GM12872 (cell line): ENCODE data around the gene RSAD2.

Source experiments
- TF ChIP-seq, protein P1 (sequence below): IDR thresholded peaks from 3 replicates; pipeline ENCODE4 v1.5.1; 2011; ENCODE audit warnings: low read depth, mild to moderate bottlenecking, low read length, moderate library complexity; ENCODE audit not compliant: insufficient read depth

Gene RSAD2

DNA sequence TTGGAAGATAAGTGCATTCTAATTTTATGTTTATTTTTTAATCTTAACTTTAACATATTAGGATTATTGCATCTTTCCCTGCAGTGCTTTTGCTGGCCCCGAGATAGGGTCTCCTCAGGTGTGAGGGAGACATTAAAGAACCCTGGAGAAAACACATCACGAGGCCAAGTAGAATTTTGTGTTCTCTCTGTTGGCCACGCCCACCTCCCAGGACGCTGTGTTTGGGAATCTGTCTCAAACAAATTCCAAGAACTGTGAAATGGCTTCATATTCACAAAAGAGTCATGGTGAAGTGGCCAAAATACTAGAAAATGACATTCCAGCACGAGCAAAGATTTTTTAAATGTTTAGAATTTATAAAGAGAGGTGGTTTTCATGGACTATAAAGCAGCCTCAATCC is 67.0 kb downstream of the RSAD2 start:
- TF ChIP-seq, protein P1, sequence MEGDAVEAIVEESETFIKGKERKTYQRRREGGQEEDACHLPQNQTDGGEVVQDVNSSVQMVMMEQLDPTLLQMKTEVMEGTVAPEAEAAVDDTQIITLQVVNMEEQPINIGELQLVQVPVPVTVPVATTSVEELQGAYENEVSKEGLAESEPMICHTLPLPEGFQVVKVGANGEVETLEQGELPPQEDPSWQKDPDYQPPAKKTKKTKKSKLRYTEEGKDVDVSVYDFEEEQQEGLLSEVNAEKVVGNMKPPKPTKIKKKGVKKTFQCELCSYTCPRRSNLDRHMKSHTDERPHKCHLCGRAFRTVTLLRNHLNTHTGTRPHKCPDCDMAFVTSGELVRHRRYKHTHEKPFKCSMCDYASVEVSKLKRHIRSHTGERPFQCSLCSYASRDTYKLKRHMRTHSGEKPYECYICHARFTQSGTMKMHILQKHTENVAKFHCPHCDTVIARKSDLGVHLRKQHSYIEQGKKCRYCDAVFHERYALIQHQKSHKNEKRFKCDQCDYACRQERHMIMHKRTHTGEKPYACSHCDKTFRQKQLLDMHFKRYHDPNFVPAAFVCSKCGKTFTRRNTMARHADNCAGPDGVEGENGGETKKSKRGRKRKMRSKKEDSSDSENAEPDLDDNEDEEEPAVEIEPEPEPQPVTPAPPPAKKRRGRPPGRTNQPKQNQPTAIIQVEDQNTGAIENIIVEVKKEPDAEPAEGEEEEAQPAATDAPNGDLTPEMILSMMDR = no peak

DNA sequence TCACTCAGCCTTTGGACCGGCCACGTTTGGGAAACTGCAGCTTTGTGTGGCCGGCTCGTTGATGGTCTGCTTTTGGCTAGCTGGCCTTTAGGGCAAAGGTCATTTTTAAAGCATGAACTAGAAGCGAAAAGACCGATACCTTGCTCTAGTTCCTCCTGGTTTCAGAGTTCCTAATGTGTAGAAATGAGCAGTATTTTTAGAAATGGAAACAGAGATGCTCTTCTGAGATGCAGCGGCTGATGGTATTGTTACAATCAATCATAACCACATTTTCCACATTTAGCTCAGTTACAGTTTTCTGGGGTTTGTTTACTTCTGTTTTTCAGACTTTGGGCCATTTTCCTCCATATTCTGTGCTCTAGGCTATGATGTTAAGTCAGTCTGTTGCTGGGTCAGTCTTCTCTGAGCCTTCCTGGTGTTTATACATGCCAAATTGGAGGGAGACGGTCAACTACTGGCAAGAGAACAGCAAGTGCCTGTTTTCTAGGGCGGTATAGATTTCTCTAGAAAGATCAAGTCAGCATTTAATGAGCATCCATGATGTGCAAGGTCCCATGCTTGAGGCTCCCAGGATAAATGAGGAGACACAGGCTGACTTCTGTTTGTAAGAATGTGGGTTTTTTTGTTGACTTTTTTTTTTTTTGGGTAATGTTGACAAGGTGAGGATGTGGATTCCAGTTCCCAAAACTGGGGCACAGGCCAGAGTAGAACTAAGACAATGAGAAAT is 67.7 kb downstream of the RSAD2 start:
- TF ChIP-seq, protein P1 = no peak

DNA sequence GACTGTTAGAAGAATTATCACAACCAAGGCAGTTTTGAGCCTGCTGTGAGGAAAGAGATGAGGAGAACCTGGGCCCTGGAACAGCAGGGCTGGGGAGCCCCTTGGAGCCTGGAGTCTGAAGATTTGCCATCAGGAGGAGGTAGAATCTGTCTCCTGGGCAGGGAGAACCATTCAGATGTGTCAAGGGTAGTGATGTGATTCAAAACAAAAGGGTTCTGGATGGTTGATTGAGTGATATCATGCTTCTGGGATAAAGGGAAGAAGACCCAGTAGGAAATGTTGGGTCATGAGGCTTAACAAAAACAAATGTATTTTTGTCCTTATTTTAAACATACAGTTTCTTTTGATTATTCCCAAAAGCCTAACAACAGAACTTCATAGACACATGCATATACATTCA is 68.2 kb downstream of the RSAD2 start:
- TF ChIP-seq, protein P1 = no peak

DNA sequence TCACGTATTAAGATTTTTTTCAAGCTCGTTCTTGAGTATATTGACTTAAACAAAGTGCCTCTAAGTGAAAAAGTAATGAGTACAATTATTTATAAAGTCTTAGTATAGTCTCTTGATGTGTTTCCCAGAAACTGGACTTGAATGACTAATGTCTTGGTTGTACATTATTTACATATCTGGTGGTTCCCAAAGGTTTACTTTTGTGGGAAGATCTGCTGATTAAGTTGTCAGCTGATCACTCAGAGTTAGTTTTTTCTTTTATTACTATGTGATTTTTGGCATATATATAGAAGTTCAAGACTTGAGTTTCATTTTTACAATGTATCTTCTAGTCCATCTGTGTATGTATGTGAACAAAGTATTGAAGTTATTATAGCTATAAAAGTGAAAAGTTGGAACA is 69.1 kb downstream of the RSAD2 start:
- TF ChIP-seq, protein P1 = no peak
